GM19099 (cell line): Measurements from ENCODE around the gene HAPLN3.

Experiments
- POLR2A ChIP-seq: IDR thresholded peaks from 3 replicates; pipeline ENCODE4 v1.6.1; 2011; ENCODE audit warnings: low read depth; ENCODE audit not compliant: insufficient read length; ENCODE audit errors: extremely low read depth

Gene HAPLN3

GRCh38 chr15:88900309-88900981 lies 5.1 kb upstream of the HAPLN3 start:
- TF ChIP-seq POLR2A, result no peak

- TF ChIP-seq POLR2A, result no peak
Observed at GRCh38 chr15:88899251-88899650, 3.9 kb upstream of the HAPLN3 start.

- TF ChIP-seq POLR2A, result no peak
Observed at GRCh38 chr15:88898736-88899135, 3.4 kb upstream of the HAPLN3 start.

- no peak for TF ChIP-seq POLR2A
Observed at GRCh38 chr15:88897456-88898194, 2.3 kb upstream of the HAPLN3 start.

GRCh38 chr15:88897142-88897455 lies 1.8 kb upstream of the HAPLN3 start:
- no peak for TF ChIP-seq POLR2A

GRCh38 chr15:88896333-88897033 lies 1.1 kb upstream of the HAPLN3 start:
- TF ChIP-seq POLR2A, result no peak

GRCh38 chr15:88894348-88894818 lies 961 bp downstream of the HAPLN3 start:
- no peak for TF ChIP-seq POLR2A

- TF ChIP-seq POLR2A, result no peak
Observed at GRCh38 chr15:88891540-88892254, 3.6 kb downstream of the HAPLN3 start.

GRCh38 chr15:88890495-88890894 lies 4.8 kb downstream of the HAPLN3 start:
- TF ChIP-seq POLR2A, result no peak

- TF ChIP-seq POLR2A, result no peak
Observed at GRCh38 chr15:88888719-88889118, 6.6 kb downstream of the HAPLN3 start.

- TF ChIP-seq POLR2A, result no peak
Observed at GRCh38 chr15:88887068-88887580, 8.2 kb downstream of the HAPLN3 start.

- no peak for TF ChIP-seq POLR2A
Observed at GRCh38 chr15:88882785-88883184, 12.6 kb downstream of the HAPLN3 start.

- no peak for TF ChIP-seq POLR2A
Observed at GRCh38 chr15:88881775-88882174, 13.6 kb downstream of the HAPLN3 start.

- no peak for TF ChIP-seq POLR2A
Observed at GRCh38 chr15:88880944-88881740, 14.2 kb downstream of the HAPLN3 start.
